ENCODE data around the gene TPP2.

The TPP2 gene

DNA sequence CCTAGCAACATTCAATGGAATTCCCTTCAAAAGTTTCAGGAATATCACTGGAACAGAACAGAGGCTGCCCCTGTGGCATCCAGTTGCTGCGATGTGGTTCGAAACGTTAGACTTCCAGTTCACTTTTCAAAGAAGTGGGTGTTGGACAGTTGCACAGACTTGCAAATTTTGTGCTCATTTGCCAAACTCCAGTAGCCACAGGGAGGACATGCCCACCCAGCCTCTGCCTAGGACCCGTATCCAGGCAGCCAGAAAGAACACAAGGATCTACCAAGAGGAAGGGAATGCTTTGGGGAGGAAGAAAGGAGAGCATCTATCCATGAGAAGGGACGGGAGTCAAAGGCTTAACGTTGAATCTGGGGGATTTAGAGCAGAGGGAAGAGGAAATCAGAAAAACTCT lies 98.2 kb downstream of the TPP2 start, which contains the start of gene METTL21C:
Gene METTL21C, minus strand, starts transcription at position 108 of the 400 bp plus-strand sequence. CDS start 546 bp downstream, outside the sequence.
- DNase-seq (ENCODE audit: low spot score) (no peak), ATAC-seq (ENCODE audit: low read depth) (no peak)
- H3K36me3 ChIP-seq (ENCODE audit: low read depth): no peaks in the 10 kb centered on the region
- no peaks in the 10 kb centered on the region for H3K4me1 ChIP-seq (ENCODE audit: insufficient read depth, poor library complexity, severe bottlenecking)
- TF ChIP-seq, protein P1, sequence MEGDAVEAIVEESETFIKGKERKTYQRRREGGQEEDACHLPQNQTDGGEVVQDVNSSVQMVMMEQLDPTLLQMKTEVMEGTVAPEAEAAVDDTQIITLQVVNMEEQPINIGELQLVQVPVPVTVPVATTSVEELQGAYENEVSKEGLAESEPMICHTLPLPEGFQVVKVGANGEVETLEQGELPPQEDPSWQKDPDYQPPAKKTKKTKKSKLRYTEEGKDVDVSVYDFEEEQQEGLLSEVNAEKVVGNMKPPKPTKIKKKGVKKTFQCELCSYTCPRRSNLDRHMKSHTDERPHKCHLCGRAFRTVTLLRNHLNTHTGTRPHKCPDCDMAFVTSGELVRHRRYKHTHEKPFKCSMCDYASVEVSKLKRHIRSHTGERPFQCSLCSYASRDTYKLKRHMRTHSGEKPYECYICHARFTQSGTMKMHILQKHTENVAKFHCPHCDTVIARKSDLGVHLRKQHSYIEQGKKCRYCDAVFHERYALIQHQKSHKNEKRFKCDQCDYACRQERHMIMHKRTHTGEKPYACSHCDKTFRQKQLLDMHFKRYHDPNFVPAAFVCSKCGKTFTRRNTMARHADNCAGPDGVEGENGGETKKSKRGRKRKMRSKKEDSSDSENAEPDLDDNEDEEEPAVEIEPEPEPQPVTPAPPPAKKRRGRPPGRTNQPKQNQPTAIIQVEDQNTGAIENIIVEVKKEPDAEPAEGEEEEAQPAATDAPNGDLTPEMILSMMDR (IDR thresholded peaks at IDR 0.05; ENCODE audit: poor library complexity, severe bottlenecking): no peak
- no peaks in the 10 kb centered on the region for H3K27me3 ChIP-seq (ENCODE audit: insufficient read depth, poor library complexity, severe bottlenecking)
- H3K4me3 ChIP-seq (ENCODE audit: severe bottlenecking): no peak within 1 kb of the TSS
- H3K27ac ChIP-seq (ENCODE audit: poor library complexity, severe bottlenecking): no peak within 1 kb of the TSS
- no peaks in the 10 kb centered on the region for H3K9me3 ChIP-seq (ENCODE audit: severe bottlenecking)

DNA sequence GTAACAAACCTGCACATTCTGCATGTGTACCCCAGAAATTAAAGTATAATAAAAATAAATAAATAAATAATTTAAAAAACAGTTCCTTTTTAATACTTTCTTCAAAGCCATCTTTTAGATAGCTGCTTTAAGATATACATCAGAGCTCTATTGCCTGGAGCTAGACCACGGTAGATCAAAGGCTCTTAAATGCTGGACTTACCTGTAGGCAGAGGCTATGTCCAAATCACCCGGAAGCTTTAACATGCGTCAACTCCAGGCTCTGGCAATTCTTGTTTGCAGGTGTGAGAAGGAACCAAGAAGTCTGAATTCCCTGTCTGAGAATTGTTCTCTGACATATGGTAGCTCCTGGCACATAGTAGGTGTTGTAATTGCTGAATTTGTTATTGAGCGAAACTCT lies 99.7 kb downstream of the TPP2 start:
- no peak for DNase-seq (ENCODE audit: low spot score)
- TF ChIP-seq, protein P1 (IDR thresholded peaks at IDR 0.05; ENCODE audit: poor library complexity, severe bottlenecking): no peak
- Histone ChIP-seq H3K4me3 (ENCODE audit: severe bottlenecking) (no peak overlapping the region), H3K36me3 (ENCODE audit: low read depth) (no peaks in the 10 kb centered on the region), H3K27me3 (ENCODE audit: insufficient read depth, poor library complexity, severe bottlenecking) (no peaks in the 10 kb centered on the region), H3K9me3 (ENCODE audit: severe bottlenecking) (no peaks in the 10 kb centered on the region), H3K4me1 (ENCODE audit: insufficient read depth, poor library complexity, severe bottlenecking) (no peaks in the 10 kb centered on the region), H3K27ac (ENCODE audit: poor library complexity, severe bottlenecking) (no peak overlapping the region)
- ATAC-seq (ENCODE audit: low read depth): no peak

DNA sequence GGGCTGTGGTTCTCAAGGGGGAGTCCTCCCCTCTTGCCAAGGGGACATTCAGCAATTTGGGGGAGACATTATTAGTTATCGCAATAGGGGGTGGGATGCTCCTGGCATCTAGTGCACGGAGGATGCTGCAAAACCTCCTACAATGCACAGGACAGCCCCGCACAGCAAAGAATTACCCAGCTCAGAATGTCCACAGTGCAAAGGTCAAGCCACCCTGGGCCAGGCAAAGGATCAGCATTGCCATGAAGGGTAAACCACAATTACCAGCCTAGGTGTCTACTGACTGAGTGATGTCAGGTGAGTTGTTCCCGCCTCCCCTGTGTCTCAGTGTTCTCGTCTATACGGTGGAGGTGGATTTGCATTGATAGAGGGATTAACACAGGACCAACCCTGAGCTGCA lies 100.5 kb downstream of the TPP2 start:
- H3K27ac ChIP-seq (ENCODE audit: poor library complexity, severe bottlenecking): no peak overlapping the region
- no peak overlapping the region for H3K4me3 ChIP-seq (ENCODE audit: severe bottlenecking)
- no peaks in the 10 kb centered on the region for H3K9me3 ChIP-seq (ENCODE audit: severe bottlenecking)
- no peaks in the 10 kb centered on the region for H3K27me3 ChIP-seq (ENCODE audit: insufficient read depth, poor library complexity, severe bottlenecking)
- TF ChIP-seq, protein P1 (IDR thresholded peaks at IDR 0.05; ENCODE audit: poor library complexity, severe bottlenecking): no peak
- no peaks in the 10 kb centered on the region for H3K4me1 ChIP-seq (ENCODE audit: insufficient read depth, poor library complexity, severe bottlenecking)
- no peaks in the 10 kb centered on the region for H3K36me3 ChIP-seq (ENCODE audit: low read depth)
- DNase-seq (ENCODE audit: low spot score) (no peak), ATAC-seq (ENCODE audit: low read depth) (no peak)

DNA sequence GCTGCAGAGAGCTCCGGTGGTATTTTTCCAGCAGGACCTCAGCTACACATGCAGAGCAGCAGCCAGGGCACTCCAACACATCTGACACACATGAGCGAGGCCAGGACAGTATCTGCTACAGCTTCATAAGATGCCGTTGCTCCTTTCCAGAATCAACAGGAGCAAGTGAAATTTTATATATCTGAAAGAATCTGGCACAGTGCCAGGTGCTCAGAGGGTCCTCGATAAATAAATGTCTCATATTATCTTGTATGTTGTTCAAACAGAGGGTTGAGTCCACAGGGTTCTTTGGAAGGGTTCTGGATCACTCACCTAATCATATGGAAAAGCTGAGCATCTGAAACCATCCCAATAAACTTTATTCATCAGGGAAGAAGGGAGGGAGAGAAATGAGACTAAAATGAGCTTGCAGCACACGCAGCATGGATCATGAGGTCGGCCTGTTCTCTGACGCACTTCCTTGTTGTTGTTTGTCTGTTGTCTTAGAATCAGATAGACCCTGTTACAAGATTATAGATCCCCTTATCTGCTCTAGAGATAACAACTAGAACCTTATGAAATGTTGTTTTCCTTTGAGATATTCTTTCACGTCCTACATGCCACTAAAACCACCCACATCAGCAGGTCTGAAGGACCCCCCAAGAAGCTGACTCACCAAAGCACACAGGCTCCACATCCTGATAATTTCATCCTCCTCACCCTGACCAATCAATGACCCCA lies 101.3 kb downstream of the TPP2 start:
- TF ChIP-seq, protein P1 (IDR thresholded peaks at IDR 0.05; ENCODE audit: poor library complexity, severe bottlenecking): no peak

DNA sequence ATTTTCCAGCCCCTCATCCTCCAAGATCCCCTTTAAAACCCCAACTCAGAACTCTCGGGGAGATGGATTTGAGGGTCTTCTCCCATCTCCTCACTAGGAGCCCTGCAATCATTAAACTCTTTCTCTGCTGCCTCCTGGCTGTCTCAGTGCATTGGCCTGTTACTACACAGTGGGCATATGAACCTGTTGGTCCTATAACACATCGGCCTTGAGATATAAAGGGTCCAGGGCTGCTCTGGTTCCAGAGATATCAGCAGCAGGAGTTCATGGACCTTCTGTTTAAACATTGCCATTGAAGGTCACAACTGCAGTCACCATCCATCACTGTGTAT lies 101.8 kb downstream of the TPP2 start:
- H3K4me1 ChIP-seq (ENCODE audit: insufficient read depth, poor library complexity, severe bottlenecking): no peaks in the 10 kb centered on the region
- H3K27ac ChIP-seq (ENCODE audit: poor library complexity, severe bottlenecking): no peak overlapping the region
- H3K4me3 ChIP-seq (ENCODE audit: severe bottlenecking): no peak overlapping the region
- no peaks in the 10 kb centered on the region for H3K36me3 ChIP-seq (ENCODE audit: low read depth)
- no peak for DNase-seq (ENCODE audit: low spot score)
- ATAC-seq (ENCODE audit: low read depth): no peak
- TF ChIP-seq, protein P1 (IDR thresholded peaks at IDR 0.05; ENCODE audit: poor library complexity, severe bottlenecking): no peak
- no peaks in the 10 kb centered on the region for H3K9me3 ChIP-seq (ENCODE audit: severe bottlenecking)
- H3K27me3 ChIP-seq (ENCODE audit: insufficient read depth, poor library complexity, severe bottlenecking): no peaks in the 10 kb centered on the region

More for the DNA sequence above, 101.3 kb downstream of the TPP2 start:
- DNase-seq (ENCODE audit: low spot score) (no peak), ATAC-seq (ENCODE audit: low read depth) (no peak)
- H3K4me3 ChIP-seq (ENCODE audit: severe bottlenecking): no peak overlapping the region
- no peaks in the 10 kb centered on the region for H3K36me3 ChIP-seq (ENCODE audit: low read depth)
- H3K4me1 ChIP-seq (ENCODE audit: insufficient read depth, poor library complexity, severe bottlenecking): no peaks in the 10 kb centered on the region
- no peaks in the 10 kb centered on the region for H3K9me3 ChIP-seq (ENCODE audit: severe bottlenecking)
- no peaks in the 10 kb centered on the region for H3K27me3 ChIP-seq (ENCODE audit: insufficient read depth, poor library complexity, severe bottlenecking)
- H3K27ac ChIP-seq (ENCODE audit: poor library complexity, severe bottlenecking): no peak overlapping the region
